H1 (cell line): ENCODE measurements around the gene APOBEC3G. TPM values are rescaled to one million over a fixed set of nuclear protein-coding genes. Genes with fewer than 3 reads are reported as not detected.

Source experiments
- BACH1 ChIP-seq: IDR thresholded peaks from 2 replicates; pipeline ENCODE4 v1.6.1; 2012; ENCODE audit warnings: low read length, improper control_type of control experiment
- NANOG ChIP-seq: IDR thresholded peaks from 2 replicates; pipeline ENCODE4 v1.6.1; 2011; ENCODE audit warnings: low read length, low read depth, mild to moderate bottlenecking, inconsistent platforms; ENCODE audit not compliant: insufficient read depth, poor library complexity, severe bottlenecking
- TEAD4 ChIP-seq: IDR thresholded peaks from 2 replicates; pipeline ENCODE4 v1.6.1; 2012; ENCODE audit warnings: low read depth, low read length, inconsistent platforms, mixed read lengths
- polyA plus RNA-seq, 7 experiments: library from polyadenylated mRNA; depleted of rRNA in 3 of 7; stranded (reverse) in 5 of 7; unstranded in 2 of 7; fragments of >200 nt in 5 of 7; fragments of 200-250 nt in 2 of 7; gene quantifications; 1 replicate in 5 of 7; 2 replicates in 1 of 7; 4 replicates in 1 of 7; pipeline versions ENCODE4 v1.2.1 to v1.2.3, GENCODE V29; 2011 to 2013; ENCODE audit warnings: missing spikeins in 2 of 7, mixed read lengths in 2 of 7
- total RNA-seq: library from RNA; stranded (reverse); fragmentation: NEBNext Ultra II Directional; extraction: Animal tissue kit (Norgen Biotek cat#: 25700); gene quantifications from 2 replicates; pipeline ENCODE4 v1.2.1, GENCODE V29; 2021
- TF ChIP-seq, protein P1 (sequence below): IDR thresholded peaks from 2 replicates; pipeline ENCODE4 v1.6.1; 2012; ENCODE audit warnings: inconsistent platforms

APOBEC3G gene
- total and polyA plus RNA-seq, 2 of the 8 experiments (the other 6 are each of a cell fraction or from before 2014, with no cell fraction given): 1.7 to 2.0 TPM

DNA sequence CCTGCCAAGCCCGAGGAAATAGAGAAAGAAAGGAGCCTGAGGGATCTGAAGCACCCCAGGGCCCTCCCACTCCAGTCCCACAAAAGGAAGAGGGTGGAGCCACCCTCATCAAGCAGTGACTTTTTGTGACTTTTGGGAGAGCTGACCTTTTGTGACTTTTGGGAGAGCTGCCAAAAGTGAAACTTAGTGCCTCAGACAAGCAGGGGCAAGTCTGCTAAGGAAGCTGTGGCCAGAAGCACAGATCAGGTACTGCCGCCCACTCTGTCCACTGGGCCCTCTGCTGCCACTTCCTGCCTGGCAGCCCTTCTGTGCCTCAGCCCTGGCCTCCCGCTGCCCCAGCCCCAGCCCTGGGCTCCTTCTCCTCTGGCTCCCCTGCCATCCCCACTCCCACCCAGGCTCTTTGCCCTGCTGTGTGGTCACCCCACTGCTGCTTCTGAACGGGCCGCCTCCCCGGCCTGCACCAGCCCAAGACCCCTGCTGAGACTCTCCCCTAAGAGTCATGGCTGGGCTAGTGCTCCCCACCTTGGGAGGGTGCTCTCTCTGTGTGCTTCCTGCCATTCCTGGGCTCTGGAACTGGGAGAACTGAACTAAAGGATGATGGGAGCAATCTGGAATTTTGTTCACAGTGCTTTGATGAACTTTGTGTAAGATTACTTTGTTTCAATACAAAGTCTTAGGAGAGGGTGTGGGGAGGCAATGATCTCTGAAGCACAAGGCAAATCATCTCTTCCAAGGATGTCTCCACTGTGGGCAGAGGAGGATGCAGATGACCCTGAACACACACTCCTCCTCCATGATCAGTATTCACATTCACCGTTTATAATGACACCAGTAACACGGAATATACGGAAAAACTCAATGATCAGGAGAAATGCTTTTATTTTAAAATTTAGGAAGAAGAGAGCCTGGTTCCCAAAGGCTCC is 20.3 kb downstream of the APOBEC3G start, which contains the start of gene APOBEC3H (continued):
- TF ChIP-seq, protein P1, sequence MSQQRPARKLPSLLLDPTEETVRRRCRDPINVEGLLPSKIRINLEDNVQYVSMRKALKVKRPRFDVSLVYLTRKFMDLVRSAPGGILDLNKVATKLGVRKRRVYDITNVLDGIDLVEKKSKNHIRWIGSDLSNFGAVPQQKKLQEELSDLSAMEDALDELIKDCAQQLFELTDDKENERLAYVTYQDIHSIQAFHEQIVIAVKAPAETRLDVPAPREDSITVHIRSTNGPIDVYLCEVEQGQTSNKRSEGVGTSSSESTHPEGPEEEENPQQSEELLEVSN: no peak
- TF ChIP-seq NANOG: no peak
- no peak for TF ChIP-seq BACH1
- no peak for TF ChIP-seq TEAD4
